Measurements from ENCODE around the gene NET1. TPM values are rescaled to one million over a fixed set of nuclear protein-coding genes. Genes with fewer than 3 reads are reported as not detected.

NET1 gene
- total and polyA plus RNA-seq, 12 donors, result 8.7 to 26.2 (median 20.3) TPM

GRCh38 chr10:5497948-5498730 is 85.8 kb downstream of the NET1 start:
- Histone ChIP-seq H3K27ac (no peak overlapping the region), H3K4me1 (replicated peaks in 1 of 2) (no peaks in the 10 kb centered on the region), H3K27me3 (no peaks in the 10 kb centered on the region), H3K9me3 (replicated peaks in 1 of 3) (no peaks in the 10 kb centered on the region), H3K36me3 (replicated peaks in 1 of 2) (no peaks in the 10 kb centered on the region), H3K4me3 (no peak overlapping the region)
- intact Hi-C loops (cut with DNase I), result no loop called here
- 86 to 93% (median 90%) methylated on average over 9 to 19 of the region's 19 CpGs for WGBS, 4 donors
- TF ChIP-seq CTCF (IDR thresholded peaks at IDR 0.05) (no peak), POLR2A (IDR thresholded peaks at IDR 0.05) (no peak)
- DNase-seq, result no peak

- intact Hi-C loops (cut with DNase I), result no loop called here
- Histone ChIP-seq H3K27ac (no peak overlapping the region), H3K27me3 (no peaks in the 10 kb centered on the region), H3K9me3 (replicated peaks in 1 of 3) (no peaks in the 10 kb centered on the region), H3K4me3 (no peak overlapping the region), H3K4me1 (replicated peaks in 1 of 2) (no peaks in the 10 kb centered on the region), H3K36me3 (replicated peaks in 1 of 2) (no peaks in the 10 kb centered on the region)
- TF ChIP-seq POLR2A (IDR thresholded peaks at IDR 0.05), result no peak
- TF ChIP-seq CTCF (IDR thresholded peaks at IDR 0.05), result no peak
- WGBS, 4 donors, result 88 to 93% (median 90%) methylated on average over 31 to 61 of the region's 61 CpGs
- no peak for DNase-seq
Observed at GRCh38 chr10:5498791-5499492, 86.6 kb downstream of the NET1 start.

GRCh38 chr10:5499493-5500140 is 87.3 kb downstream of the NET1 start, which contains the start of gene CALML5:
Gene CALML5, minus strand, starts transcription at chr10:5499570. Its CDS starts 132 bp downstream, at chr10:5499438.
- Histone ChIP-seq H3K27me3 (no peaks in the 10 kb centered on the region), H3K4me1 (replicated peaks in 1 of 2) (no peaks in the 10 kb centered on the region), H3K36me3 (replicated peaks in 1 of 2) (no peaks in the 10 kb centered on the region), H3K4me3 (no peak within 1 kb of the TSS), H3K9me3 (replicated peaks in 1 of 3) (no peaks in the 10 kb centered on the region), H3K27ac (no peak within 1 kb of the TSS)
- intact Hi-C loops (cut with DNase I), result no loop called here
- no peak for TF ChIP-seq CTCF (IDR thresholded peaks at IDR 0.05)
- no peak for DNase-seq
- 80 to 90% (median 85%) methylated on average over 2 to 10 of the region's 10 CpGs for WGBS, 4 donors

GRCh38 chr10:5500162-5500670 is 87.9 kb downstream of the NET1 start:
- no peak overlapping the region for H3K27ac ChIP-seq
- no peak for TF ChIP-seq CTCF (IDR thresholded peaks at IDR 0.05)
- no peak for TF ChIP-seq POLR2A (IDR thresholded peaks at IDR 0.05)
- no peak for DNase-seq
- H3K36me3 ChIP-seq (replicated peaks in 1 of 2), result no peaks in the 10 kb centered on the region
- no peaks in the 10 kb centered on the region for H3K27me3 ChIP-seq
- 82 to 91% (median 86%) methylated on average over 7 of the region's 7 CpGs for WGBS, 4 donors
- intact Hi-C loops (cut with DNase I), result no loop called here
- no peaks in the 10 kb centered on the region for H3K9me3 ChIP-seq (replicated peaks in 1 of 3)
- H3K4me3 ChIP-seq, result no peak overlapping the region
- H3K4me1 ChIP-seq (replicated peaks in 1 of 2), result no peaks in the 10 kb centered on the region

All from adrenal gland (tissue), 12 donors.